AG10803 (cell line): ENCODE measurements around the gene HOXC12.

ENCODE experiments used
- DNase-seq: peaks from one replicate; pipeline ENCODE4 v3.0.0; 2010; ENCODE audit warnings: low read depth
- H3K4me3 ChIP-seq: 2 replicates; pipeline ENCODE4 v1.5.1; 2011; ENCODE audit warnings: mild to moderate bottlenecking, low read length, control low read depth
- TF ChIP-seq, protein P1 (sequence below): conservative IDR thresholded peaks from 2 replicates; pipeline ENCODE4 v1.5.1; 2011; ENCODE audit warnings: mild to moderate bottlenecking, low read length, control low read depth, inconsistent platforms

HOXC12 gene

DNA sequence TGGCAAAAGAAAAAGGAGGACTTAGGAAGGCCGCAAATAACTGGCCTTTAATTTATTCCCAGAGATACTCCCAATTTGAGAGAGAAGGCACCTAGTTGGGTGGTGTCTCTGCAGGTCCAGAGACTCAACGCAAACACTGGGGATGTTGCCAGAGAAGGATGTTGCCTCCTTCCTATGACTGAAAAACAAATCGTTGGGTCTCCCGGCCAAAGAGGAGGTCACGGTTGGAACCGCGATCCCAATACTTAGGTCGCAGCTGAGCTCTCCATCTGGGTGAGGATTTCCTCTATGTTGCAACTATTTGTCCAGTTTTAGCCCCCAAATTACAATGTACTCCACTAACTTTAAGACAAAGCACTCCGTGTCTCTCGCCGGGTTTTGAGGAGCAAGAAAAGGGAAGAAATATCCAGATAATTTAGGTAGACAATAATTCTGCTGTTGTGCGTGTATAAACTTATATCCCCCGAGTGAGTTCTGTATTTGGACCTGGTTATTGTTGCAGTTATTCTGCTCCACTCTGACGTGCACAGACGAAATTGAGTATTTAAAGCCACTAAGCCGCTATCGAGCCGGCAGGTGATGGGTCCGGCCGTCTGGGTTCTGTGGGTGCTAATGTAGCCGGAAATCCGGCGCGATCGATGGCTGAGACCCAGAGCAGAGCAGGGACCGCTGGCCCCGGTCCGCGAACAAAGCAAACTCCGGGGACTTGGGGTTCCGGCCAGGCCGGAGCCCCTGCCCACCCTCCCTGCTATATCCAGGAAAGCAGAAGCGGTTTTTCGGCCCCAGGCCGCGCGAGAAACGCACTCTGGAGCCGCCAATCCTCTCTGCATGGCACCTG lies 5.7 kb downstream of the HOXC12 start:
- TF ChIP-seq, protein P1, sequence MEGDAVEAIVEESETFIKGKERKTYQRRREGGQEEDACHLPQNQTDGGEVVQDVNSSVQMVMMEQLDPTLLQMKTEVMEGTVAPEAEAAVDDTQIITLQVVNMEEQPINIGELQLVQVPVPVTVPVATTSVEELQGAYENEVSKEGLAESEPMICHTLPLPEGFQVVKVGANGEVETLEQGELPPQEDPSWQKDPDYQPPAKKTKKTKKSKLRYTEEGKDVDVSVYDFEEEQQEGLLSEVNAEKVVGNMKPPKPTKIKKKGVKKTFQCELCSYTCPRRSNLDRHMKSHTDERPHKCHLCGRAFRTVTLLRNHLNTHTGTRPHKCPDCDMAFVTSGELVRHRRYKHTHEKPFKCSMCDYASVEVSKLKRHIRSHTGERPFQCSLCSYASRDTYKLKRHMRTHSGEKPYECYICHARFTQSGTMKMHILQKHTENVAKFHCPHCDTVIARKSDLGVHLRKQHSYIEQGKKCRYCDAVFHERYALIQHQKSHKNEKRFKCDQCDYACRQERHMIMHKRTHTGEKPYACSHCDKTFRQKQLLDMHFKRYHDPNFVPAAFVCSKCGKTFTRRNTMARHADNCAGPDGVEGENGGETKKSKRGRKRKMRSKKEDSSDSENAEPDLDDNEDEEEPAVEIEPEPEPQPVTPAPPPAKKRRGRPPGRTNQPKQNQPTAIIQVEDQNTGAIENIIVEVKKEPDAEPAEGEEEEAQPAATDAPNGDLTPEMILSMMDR: no peak
- H3K4me3 ChIP-seq: no peak overlapping the region
- DNase-seq: no peak

- DNase-seq: no peak
- H3K4me3 ChIP-seq: no peak overlapping the region
- TF ChIP-seq, protein P1: no peak
Observed at GRCh38 chr12:53961025-53961761, 6.5 kb downstream of the HOXC12 start.

- TF ChIP-seq, protein P1: no peak
- DNase-seq: no peak
Observed at GRCh38 chr12:53963005-53963404, 8.3 kb downstream of the HOXC12 start.

DNA sequence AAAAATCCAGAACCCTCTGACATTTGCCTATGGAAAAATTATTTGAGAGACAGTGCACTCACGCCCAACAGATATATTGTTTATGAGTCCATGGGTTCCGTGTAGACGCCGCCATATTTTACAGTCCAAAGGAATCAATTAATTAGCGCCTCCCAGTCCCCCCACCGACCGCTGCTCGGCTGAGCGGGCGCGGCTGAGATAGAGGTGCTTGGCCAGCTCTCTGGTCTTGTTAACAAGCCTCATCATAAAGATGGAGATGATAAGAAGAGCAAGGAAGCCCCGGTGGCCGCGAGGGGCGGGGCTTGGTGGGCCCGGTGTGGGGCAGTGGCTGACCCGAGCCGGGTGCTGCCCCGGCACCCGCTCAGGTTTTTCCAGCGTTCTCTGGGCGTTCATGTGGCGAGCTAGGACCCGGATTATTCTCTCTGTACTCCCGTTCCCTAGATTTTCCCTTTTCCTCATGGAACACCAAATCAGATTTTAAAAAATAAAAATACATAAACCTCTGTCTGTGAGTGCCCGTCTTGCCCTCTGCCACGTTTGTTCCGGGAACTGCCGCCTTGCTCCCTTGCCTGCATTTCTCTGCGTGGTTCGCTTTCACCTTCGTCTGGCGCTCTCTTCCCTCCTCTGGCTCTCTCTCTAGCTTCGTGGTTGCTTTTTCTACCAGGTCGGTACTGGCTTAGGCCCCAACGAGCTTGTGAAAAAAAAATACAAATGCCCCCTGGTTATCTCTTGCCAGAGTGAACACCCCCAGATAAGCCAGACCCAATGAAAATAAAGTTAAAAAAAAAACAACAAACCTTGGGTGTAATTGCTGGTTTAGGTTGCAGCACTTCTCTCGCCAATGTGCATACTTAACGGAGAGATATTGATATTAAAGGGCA lies 9.0 kb downstream of the HOXC12 start:
- TF ChIP-seq, protein P1: no peak
- no peak for DNase-seq
- no peak overlapping the region for H3K4me3 ChIP-seq

More at GRCh38 chr12:53963005-53963404, 8.3 kb downstream of the HOXC12 start:
- no peak overlapping the region for H3K4me3 ChIP-seq

DNA sequence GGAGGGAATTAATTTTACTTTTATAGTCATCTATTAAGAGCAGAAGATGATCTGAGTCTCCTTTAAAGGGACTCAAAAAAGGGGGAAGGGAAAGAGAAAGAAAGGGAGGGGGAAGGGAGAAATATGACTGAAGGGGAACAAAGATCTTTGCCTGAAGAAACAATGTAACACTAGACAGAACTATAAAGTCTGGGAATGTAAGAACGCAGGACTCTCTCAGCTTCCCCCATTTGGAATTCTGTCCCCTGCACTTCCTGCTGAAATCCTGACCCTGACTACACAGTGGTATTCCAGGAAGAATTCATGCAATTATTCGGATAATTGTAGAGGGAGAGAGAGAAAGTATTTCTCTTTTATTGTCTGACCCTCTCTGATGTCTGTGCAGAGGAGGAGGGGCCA lies 9.6 kb downstream of the HOXC12 start:
- no peak for DNase-seq
- H3K4me3 ChIP-seq: no peak overlapping the region
- TF ChIP-seq, protein P1: no peak

DNA sequence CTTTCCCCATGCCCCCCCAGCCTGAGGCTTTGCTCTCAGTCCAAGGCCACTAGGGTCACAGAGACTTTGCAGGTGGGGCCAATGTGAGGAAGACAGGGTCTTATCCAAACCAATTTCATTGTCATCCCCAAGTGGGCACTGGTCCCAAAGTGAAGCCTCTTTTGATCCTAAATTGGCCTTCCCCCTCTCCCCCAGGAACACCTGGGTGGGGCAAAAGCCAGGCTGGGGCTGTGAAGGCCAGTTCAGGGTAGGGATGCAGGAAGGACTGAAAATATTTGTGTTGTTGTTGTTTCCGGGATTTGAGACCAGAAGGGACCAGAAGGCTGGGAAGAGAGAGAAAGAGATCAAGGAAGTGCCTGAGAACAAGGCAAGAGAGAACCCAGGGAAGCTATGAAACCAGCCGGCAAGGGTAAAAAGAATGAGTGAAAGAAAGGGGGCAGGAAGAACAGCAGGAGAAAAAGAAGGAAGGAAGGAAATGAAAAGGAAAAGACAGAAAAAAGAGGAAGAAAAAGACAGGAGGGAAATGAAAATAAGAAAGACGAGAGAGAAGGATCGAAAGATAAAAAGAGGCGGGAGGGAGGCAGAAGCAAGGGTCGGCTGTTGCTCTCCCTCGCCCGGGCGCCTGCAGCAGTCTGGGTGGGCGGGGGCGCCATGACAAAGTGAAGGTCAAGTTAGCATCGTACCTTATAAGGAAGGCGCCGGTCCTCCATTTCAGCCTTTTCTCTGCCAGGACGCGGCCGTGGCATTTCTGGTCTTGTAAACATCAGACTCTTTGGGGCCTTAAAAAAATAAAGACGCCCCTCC lies 10.8 kb downstream of the HOXC12 start:
- TF ChIP-seq, protein P1: no peak
- no peak for DNase-seq
- H3K4me3 ChIP-seq: no peak overlapping the region
